GM18907 (cell line): ENCODE measurements around the gene THADA.
"Not testable (repeated sequence)": the region's sequence is repeated elsewhere in the genome, so short reads cannot be mapped to it uniquely, and the experiment has no call there.

Source experiments
- ATAC-seq: cut with Tn5 transposase; IDR thresholded peaks from one replicate; pipeline ENCODE4 v1.9.1; 2021; ENCODE audit warnings: mild to moderate bottlenecking, moderate library complexity; ENCODE audit not compliant: unreplicated experiment

Gene THADA

DNA sequence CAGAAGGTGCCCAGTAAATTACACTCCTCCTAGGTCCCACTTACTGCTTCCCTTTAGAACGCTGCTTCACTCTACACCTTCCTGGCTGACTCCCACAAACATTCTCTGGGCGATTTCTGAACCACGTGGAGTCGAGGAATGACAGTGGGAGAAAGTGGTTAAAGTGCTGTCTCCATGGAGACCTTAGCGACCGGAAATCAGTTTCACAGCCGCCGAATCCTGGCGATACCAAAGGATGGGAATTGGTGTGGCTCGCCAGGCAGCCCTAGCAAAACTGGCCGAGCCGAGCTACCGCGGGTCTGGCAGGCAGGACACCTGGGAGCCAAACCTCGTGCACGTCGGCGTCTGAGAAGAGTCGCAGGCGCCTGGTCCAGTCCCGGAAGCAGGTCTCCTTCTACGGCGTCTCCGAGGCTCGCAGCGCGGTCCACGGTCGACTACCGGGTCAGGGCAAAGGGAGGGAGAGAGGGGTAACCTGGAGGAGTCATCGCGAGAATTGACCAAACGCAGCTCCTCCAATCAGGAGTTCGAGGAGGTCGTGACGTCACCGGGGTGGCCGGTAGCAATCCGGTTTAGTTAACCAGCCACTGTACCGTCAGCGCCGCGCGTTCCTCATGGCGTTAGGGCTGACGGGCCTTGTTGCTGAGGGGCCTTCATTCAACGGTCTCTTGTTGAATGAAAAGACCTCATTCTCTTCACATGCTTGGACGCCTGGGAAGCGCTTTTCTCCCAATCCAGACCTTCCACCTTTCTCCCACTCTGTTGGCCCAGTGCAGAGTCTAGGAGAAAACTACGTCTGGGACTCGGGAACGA is at the start of gene THADA:
Gene THADA, minus strand, starts transcription at position 436 of the 810 bp plus-strand sequence. CDS start 3,646 bp downstream, outside the sequence.
- ATAC-seq: peak; percentile 98

GRCh38 chr2:43643680-43644079 is 47.8 kb upstream of the THADA start:
- no peak for ATAC-seq

- ATAC-seq: no peak
Measured at GRCh38 chr2:43642363-43642762, 46.5 kb upstream of the THADA start.

GRCh38 chr2:43637030-43637803 is 41.4 kb upstream of the THADA start, which contains the start of gene PLEKHH2:
TSS of gene PLEKHH2 (plus strand) at chr2:43637260. CDS start at chr2:43644674, 7,414 bp downstream.
- peak; percentile 99 for ATAC-seq

GRCh38 chr2:43636621-43637020 is 40.8 kb upstream of the THADA start:
- no peak for ATAC-seq

GRCh38 chr2:43636153-43636552 is 40.3 kb upstream of the THADA start:
- ATAC-seq: not testable (repeated sequence)

DNA sequence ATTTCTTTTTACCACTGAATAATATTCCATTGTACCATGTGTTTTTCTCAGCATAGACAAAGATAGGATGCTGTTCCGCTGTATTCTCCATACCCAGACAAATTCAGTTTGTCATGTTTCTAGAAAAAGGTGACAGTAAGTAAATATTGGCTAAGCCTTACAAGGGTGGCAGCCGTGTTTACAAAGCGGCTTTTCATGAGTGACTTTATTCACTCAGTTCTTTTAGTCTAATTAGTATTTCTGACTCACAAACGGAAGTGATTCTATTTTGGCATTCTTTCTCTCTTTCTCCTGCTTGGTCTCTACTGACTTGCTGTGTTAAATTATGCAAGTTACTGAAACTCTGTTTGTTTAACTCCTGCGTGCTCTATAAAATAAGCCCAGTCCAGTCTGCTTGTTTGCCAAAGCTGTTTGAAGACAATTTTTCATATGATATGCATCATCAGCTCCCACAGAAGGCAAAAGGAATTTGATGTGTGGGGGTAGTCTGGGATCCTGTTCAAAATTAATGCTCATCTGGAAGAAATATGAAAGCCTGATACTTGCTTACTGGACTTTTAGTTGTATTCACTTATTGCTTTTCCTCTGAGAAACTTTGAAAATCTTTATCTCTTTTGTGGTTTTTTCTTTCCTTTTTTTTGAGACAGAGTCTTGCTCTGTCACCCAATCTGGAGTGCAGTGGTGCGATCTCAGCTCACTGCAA is 38.9 kb upstream of the THADA start:
- no peak for ATAC-seq

GRCh38 chr2:43631618-43632317 is 35.9 kb upstream of the THADA start:
- ATAC-seq: no peak

GRCh38 chr2:43622931-43623451 is 27.2 kb upstream of the THADA start:
- ATAC-seq: no peak

GRCh38 chr2:43619511-43619910 is 23.7 kb upstream of the THADA start:
- no peak for ATAC-seq

- no peak for ATAC-seq
Measured at GRCh38 chr2:43616967-43617680, 21.3 kb upstream of the THADA start.

- ATAC-seq: no peak
Measured at GRCh38 chr2:43612944-43613343, 17.1 kb upstream of the THADA start.

DNA sequence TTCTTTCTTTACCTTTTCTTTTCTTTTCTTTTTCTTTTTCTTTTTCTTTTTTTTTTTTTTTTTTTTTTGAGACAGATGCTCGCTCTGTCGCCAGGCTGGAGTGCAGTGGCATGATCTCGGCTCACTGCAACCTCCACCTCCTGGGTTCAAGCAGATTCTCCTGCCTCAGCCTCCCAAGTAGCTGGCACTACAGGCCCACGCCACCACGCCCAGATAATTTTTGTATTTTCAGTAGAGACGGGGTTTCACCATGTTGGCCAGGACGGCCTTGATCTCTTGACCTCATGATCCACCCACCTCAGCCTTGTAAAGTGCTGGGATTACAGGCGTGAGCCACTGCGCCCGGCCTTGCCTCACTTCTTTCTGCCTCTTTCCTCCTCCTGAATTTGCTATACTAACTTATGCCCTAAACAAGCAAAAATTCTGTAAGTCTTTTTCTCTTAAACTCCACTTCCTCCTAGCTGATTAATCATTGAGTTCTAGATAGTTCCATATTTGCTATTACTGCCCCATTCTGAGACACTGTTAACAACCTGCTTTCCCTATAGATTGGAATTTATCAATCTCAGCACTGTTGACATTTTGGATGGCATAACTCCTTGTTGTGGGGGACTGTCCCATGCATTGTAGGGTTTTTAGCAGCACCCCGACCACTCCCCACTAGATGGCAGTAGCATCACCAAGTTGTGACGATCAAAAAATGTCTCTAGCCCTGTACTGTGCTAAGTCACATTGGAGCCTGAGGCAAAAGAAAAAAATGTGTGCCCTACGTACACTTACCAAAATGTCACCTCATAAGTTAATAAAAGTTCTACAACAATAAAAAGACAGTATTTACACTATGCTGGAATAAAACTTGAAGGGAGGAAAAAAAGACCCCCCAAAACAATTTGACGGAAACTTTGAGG is 16.4 kb upstream of the THADA start:
- ATAC-seq: peak; percentile 70

DNA sequence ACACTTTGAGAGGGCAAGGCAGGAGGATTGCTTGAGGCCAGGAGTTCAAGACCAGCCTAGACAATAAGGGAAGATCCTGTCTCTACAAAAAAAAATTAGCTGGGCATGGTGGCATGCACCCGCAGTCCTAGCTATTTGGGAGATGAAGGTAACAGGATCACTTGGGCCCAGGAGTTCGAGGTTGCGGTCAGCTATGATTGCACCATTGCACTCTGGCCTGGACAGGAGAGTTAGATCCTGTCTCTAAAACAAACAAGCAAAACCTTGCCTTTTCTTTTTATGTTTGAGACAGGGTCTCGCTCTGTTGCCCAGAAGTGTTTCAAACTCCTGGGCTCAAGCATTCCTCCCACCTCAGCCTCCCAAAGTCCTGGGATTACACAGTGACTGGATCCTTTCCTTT is 14.5 kb upstream of the THADA start:
- no peak for ATAC-seq

DNA sequence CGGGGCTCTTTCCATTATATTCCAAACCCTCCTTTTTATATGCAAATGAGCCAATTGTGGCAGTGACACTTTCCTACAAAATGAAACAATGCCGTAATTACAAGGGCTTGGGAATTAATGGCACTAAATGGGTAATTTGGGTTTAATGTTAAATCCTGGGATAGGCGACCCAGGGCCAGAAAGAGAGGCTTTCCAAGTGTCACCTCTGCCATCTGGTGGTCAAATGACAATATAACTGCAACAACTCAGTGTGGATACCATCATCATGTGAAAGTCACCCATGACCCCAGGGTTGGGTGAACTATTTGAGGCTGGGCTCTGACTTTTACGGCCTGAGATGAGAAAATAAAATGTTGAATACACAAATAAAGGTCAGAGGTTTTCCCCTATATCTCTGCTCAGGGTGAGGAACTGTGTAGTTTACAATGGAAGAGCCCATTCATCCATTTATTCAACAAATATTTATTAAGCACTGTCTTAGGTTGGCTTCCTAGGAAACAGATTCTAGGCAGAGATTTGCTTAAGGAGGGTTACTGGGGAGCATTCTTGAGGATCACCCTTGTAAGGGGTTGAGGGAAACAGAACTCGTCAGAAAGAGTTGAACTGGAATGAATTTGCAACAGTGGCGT is 13.6 kb upstream of the THADA start:
- ATAC-seq: peak; percentile 53

DNA sequence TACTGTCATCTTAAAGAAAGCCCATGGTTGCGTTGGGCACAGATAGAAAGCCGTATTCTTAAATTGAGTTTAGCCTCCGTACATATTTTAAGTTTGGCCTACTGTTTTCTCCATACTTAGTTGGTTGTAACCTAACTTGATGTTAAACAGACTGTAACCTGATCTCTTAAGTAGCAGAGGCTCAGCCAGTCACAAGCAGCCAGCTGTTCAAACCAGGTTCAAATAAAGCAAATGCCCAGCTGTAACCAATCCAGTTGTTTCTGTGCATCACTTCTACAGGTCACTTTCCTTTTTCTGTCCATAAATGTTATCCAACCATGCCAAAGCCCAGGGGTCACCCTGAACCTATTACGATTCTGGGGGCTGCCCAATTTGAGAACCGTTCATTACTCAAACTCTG is 10.0 kb upstream of the THADA start:
- ATAC-seq: no peak

GRCh38 chr2:43605079-43605655 is 9.3 kb upstream of the THADA start:
- no peak for ATAC-seq

GRCh38 chr2:43604674-43605073 is 8.8 kb upstream of the THADA start:
- no peak for ATAC-seq
